ENCODE results near the gene CPSF4. TPM values are rescaled to one million over a fixed set of nuclear protein-coding genes. Genes with fewer than 3 reads are reported as not detected.

CPSF4 gene
- total RNA-seq, 1 donor from 2014 or later = 72.1 TPM

- Histone ChIP-seq H3K4me3 (peak overlapping the region; percentile 84), H3F3A (ENCODE audit: low read depth) (peaks cover 18% of the 10 kb centered on the region), H3K27ac (no peak overlapping the region), H3K79me2 (ENCODE audit: low read depth) (peaks cover 55% of the 10 kb centered on the region), H3K27me3 (no peaks in the 10 kb centered on the region), H3K9ac (peak overlapping the region; percentile 52), H2AFZ (replicated peaks) (no peak overlapping the region), H4K20me1 (ENCODE audit: low read depth) (peaks cover 20% of the 10 kb centered on the region), H3K36me3 (peaks cover 7% of the 10 kb centered on the region), H3K4me1 (peaks cover 12% of the 10 kb centered on the region), H3K9me3 (ENCODE audit: low read depth) (no peaks in the 10 kb centered on the region), H3K4me2 (peak overlapping the region; percentile 80)
- Mint-ChIP-seq H3K27ac (peak overlapping the region; percentile 36), H3K27me3 (ENCODE audit: insufficient read depth, low read depth) (peaks cover under 1% of the 10 kb centered on the region), H3K36me3 (peaks cover 28% of the 10 kb centered on the region), H3K4me1 (peaks cover 25% of the 10 kb centered on the region), H3K9me3 (peaks cover 12% of the 10 kb centered on the region), H3K4me3 (peak overlapping the region; percentile 100)
- DNase-seq (ENCODE audit: low spot score) = no peak
- TF ChIP-seq EZH2 (IDR thresholded peaks at IDR 0.05) (no peak), EZH2phosphoT487 (IDR thresholded peaks at IDR 0.05) (no peak)
- TF ChIP-seq, protein P1, sequence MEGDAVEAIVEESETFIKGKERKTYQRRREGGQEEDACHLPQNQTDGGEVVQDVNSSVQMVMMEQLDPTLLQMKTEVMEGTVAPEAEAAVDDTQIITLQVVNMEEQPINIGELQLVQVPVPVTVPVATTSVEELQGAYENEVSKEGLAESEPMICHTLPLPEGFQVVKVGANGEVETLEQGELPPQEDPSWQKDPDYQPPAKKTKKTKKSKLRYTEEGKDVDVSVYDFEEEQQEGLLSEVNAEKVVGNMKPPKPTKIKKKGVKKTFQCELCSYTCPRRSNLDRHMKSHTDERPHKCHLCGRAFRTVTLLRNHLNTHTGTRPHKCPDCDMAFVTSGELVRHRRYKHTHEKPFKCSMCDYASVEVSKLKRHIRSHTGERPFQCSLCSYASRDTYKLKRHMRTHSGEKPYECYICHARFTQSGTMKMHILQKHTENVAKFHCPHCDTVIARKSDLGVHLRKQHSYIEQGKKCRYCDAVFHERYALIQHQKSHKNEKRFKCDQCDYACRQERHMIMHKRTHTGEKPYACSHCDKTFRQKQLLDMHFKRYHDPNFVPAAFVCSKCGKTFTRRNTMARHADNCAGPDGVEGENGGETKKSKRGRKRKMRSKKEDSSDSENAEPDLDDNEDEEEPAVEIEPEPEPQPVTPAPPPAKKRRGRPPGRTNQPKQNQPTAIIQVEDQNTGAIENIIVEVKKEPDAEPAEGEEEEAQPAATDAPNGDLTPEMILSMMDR (IDR thresholded peaks at IDR 0.05) = no peak
These were observed 59.8 kb downstream of the CPSF4 start for GRCh38 chr7:99498546-99498944.

GRCh38 chr7:99499371-99499720 is 60.6 kb downstream of the CPSF4 start:
- no peaks in the 10 kb centered on the region for H3K27me3 ChIP-seq
- Mint-ChIP-seq H3K9me3 (peaks cover 4% of the 10 kb centered on the region), H3K27me3 (ENCODE audit: insufficient read depth, low read depth) (no peaks in the 10 kb centered on the region), H3K36me3 (peaks cover 20% of the 10 kb centered on the region), H3K27ac (peak overlapping the region; percentile 69), H3K4me3 (peak overlapping the region; percentile 100), H3K4me1 (peaks cover 25% of the 10 kb centered on the region)
- no peaks in the 10 kb centered on the region for H3K36me3 ChIP-seq
- peak overlapping the region; percentile 84 for H3K9ac ChIP-seq
- H2AFZ ChIP-seq (replicated peaks) = no peak overlapping the region
- peak overlapping the region; percentile 84 for H3K4me3 ChIP-seq
- no peaks in the 10 kb centered on the region for H3K9me3 ChIP-seq (ENCODE audit: low read depth)
- H3K27ac ChIP-seq = no peak overlapping the region
- peaks cover 18% of the 10 kb centered on the region for H3F3A ChIP-seq (ENCODE audit: low read depth)
- TF ChIP-seq, protein P1 (IDR thresholded peaks at IDR 0.05) = no peak
- no peak for TF ChIP-seq EZH2 (IDR thresholded peaks at IDR 0.05)
- no peak for TF ChIP-seq EZH2phosphoT487 (IDR thresholded peaks at IDR 0.05)
- H3K4me2 ChIP-seq = peak overlapping the region; percentile 80
- H4K20me1 ChIP-seq (ENCODE audit: low read depth) = peaks cover 20% of the 10 kb centered on the region
- peaks cover 55% of the 10 kb centered on the region for H3K79me2 ChIP-seq (ENCODE audit: low read depth)
- peaks cover 12% of the 10 kb centered on the region for H3K4me1 ChIP-seq
- no peak for DNase-seq (ENCODE audit: low spot score)

DNA sequence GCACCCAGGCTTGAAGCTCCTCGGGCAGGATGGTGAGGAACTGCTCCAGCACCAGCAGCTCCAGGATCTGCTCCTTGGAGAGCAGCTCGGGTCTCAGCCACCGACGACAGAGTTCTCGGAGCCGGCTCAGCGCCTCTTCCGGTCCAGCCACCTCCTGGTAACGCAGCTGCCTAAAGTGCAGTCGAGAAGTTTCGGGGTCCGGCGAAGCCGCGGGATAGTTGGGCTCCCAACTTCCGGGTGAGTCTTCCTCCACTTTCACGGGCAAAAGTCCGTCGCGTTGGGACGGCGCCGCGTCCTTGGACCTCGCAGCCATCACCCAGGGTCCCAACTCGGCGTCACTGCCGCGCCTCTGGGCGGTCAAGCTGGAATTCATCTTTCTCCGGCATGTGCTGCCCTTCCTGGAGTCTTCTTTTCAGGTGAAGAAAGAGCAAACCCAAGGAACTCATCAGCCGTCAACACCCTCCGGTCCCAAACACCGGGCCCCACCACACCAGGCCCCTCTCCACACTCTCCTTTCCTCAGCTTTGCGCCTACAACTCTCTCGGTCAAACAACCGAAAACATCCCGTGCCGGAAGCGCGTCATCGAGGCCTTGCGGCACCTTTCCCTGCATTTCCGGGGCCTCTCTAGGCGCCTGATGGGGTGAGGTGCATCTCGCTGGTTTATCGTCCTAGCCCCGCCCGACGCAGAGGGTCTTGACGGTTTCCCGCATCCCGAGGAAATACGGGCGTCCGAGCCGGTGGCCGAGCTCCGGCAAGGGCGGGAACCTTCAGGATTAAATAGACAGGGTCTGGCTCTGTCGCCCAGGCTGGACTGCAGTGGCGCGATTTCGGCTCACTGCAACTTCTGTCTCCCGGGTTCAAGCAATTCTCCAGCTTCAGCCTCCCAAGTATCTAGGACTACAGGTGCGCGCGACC is 61.2 kb downstream of the CPSF4 start, which contains the start of gene ZNF394:
Gene ZNF394, minus strand, starts transcription at position 561 of the 916 bp plus-strand sequence. Its CDS starts 188 bp downstream, at position 373.
- Histone ChIP-seq H3K27me3 (no peaks in the 10 kb centered on the region), H3K27ac (peak within 1 kb of the TSS; percentile 81), H4K20me1 (ENCODE audit: low read depth) (peaks cover 20% of the 10 kb centered on the region), H3K4me1 (peaks cover 12% of the 10 kb centered on the region), H3F3A (ENCODE audit: low read depth) (peaks cover 18% of the 10 kb centered on the region), H3K4me2 (peak within 1 kb of the TSS; percentile 80), H3K79me2 (ENCODE audit: low read depth) (peaks cover 55% of the 10 kb centered on the region), H3K36me3 (no peaks in the 10 kb centered on the region), H3K9ac (peak within 1 kb of the TSS; percentile 84), H2AFZ (replicated peaks) (peak within 1 kb of the TSS; percentile 90), H3K4me3 (peak within 1 kb of the TSS; percentile 84), H3K9me3 (ENCODE audit: low read depth) (no peaks in the 10 kb centered on the region)
- peaks cover 18% of the 10 kb centered on the region for H3K36me3 Mint-ChIP-seq
- H3K9me3 Mint-ChIP-seq = peaks cover under 1% of the 10 kb centered on the region
- H3K4me1 Mint-ChIP-seq = peaks cover 25% of the 10 kb centered on the region
- TF ChIP-seq EZH2phosphoT487 (IDR thresholded peaks at IDR 0.05) (no peak), EZH2 (IDR thresholded peaks at IDR 0.05) (peak; percentile 9)
- TF ChIP-seq, protein P1 (IDR thresholded peaks at IDR 0.05) = peak; percentile 7
- peak within 1 kb of the TSS; percentile 72 for H3K27ac Mint-ChIP-seq
- H3K27me3 Mint-ChIP-seq (ENCODE audit: insufficient read depth, low read depth) = peaks cover 4% of the 10 kb centered on the region
- peak within 1 kb of the TSS; percentile 100 for H3K4me3 Mint-ChIP-seq
- peak; percentile 98 for DNase-seq (ENCODE audit: low spot score)
